ENCODE data around the gene TUBAL3. TPM values are rescaled to one million over a fixed set of nuclear protein-coding genes. Genes with fewer than 3 reads are reported as not detected.

TUBAL3 gene
- polyA plus RNA-seq, 1 of the 3 experiments (the other 2 are of a cell fraction), result not detected

- 46% methylated on average over 4 of the region's 4 CpGs for WGBS (ENCODE audit: low lambda C conversion rate)
- H3K27me3 ChIP-seq (ENCODE audit: insufficient read depth), result peaks cover 46% of the 10 kb centered on the region
- ChIA-PET CTCF (no interaction called here), POLR2A (no interaction called here)
- no peak overlapping the region for H3K4me2 ChIP-seq
- no peaks in the 10 kb centered on the region for H3F3A ChIP-seq (replicated peaks; ENCODE audit: insufficient read depth)
- TF ChIP-seq POLR2AphosphoS5 (IDR thresholded peaks at IDR 0.05; ENCODE audit: low read depth, low read length) (no peak), JUND (IDR thresholded peaks at IDR 0.05) (no peak), GATA2 (CRISPR knock-in tag; IDR thresholded peaks at IDR 0.05) (no peak), TCF12 (IDR thresholded peaks at IDR 0.05) (no peak), NRF1 (IDR thresholded peaks at IDR 0.05; ENCODE audit: low read depth, low read length) (no peak), TEAD4 (IDR thresholded peaks at IDR 0.05; ENCODE audit: borderline replicate concordance, insufficient read depth) (no peak), RXRA (IDR thresholded peaks at IDR 0.05; ENCODE audit: borderline replicate concordance, low read depth) (no peak), ELF1 (IDR thresholded peaks at IDR 0.05) (no peak)
- TF ChIP-seq, protein P1, sequence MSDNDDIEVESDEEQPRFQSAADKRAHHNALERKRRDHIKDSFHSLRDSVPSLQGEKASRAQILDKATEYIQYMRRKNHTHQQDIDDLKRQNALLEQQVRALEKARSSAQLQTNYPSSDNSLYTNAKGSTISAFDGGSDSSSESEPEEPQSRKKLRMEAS (IDR thresholded peaks at IDR 0.05; ENCODE audit: low read depth), result no peak
- H3K79me2 ChIP-seq (ENCODE audit: insufficient read depth), result no peaks in the 10 kb centered on the region
- H3K9me3 ChIP-seq, result no peaks in the 10 kb centered on the region
- no peak overlapping the region for H3K9ac ChIP-seq
- no peaks in the 10 kb centered on the region for H4K20me1 ChIP-seq (ENCODE audit: insufficient read depth)
- no peak for DNase-seq
- H3K9me2 ChIP-seq, result no peaks in the 10 kb centered on the region
- no peak overlapping the region for H3K27ac ChIP-seq (ENCODE audit: low read depth in 2 of 2, low read length in 1 of 2)
- no peaks in the 10 kb centered on the region for H3K36me3 ChIP-seq (replicated peaks in 1 of 2; ENCODE audit: control insufficient read depth in 1 of 2, insufficient read depth in 2 of 2, low read length in 1 of 2)
- no peak overlapping the region for H2AFZ ChIP-seq (ENCODE audit: low read depth)
- H3K4me3 ChIP-seq (ENCODE audit: low read depth in 2 of 2, low read length in 1 of 2), result no peak overlapping the region
- peaks cover 0 to 4% of the 10 kb centered on the region in 2 experiments; a peak in 1 of 4 replicates for H3K4me1 ChIP-seq (ENCODE audit: control insufficient read depth in 1 of 2, insufficient read depth in 2 of 2, low read depth in 1 of 2, low read length in 1 of 2)
Measured at GRCh38 chr10:5361966-5362365, 42.7 kb downstream of the TUBAL3 start.

DNA sequence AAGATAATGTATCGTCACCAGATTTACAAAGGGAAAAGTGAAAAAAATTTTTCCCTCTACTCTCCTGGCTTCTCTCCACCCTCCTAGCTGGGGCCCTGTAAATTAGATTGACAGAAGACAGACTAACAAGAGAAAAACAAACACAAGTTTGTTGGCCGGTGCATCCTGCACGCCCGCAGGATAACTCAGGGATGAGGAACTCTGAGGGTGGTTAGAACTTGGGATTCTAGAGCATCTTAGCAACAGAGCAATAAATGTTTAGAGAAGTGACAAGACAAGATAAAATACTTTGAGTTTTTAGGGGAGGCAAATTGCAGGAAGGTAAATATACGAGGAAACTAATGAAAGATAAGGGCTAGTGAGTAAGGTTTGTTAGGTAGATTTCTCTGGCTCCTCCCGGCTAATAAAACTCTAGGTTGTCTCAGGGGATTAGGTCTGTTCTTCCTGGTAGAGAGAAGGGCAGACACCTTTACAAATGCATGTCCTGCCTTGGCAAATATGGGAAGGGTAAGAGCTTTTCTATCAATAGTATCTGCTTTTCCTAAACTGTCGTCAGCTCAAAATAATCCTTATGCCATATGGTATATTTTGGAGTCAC, 44.2 kb downstream of the TUBAL3 start:
- Histone ChIP-seq H3K27me3 (ENCODE audit: insufficient read depth) (peaks cover 39% of the 10 kb centered on the region), H2AFZ (ENCODE audit: low read depth) (no peak overlapping the region), H3K27ac (ENCODE audit: low read depth in 2 of 2, low read length in 1 of 2) (no peak overlapping the region), H3K4me1 (ENCODE audit: control insufficient read depth in 1 of 2, insufficient read depth in 2 of 2, low read depth in 1 of 2, low read length in 1 of 2) (peaks cover 0 to 4% of the 10 kb centered on the region in 2 experiments; a peak in 1 of 4 replicates), H3K36me3 (replicated peaks in 1 of 2; ENCODE audit: control insufficient read depth in 1 of 2, insufficient read depth in 2 of 2, low read length in 1 of 2) (no peaks in the 10 kb centered on the region), H3K9me2 (no peaks in the 10 kb centered on the region), H3K9ac (no peak overlapping the region), H3K79me2 (ENCODE audit: insufficient read depth) (no peaks in the 10 kb centered on the region), H3K4me2 (no peak overlapping the region), H3K9me3 (no peaks in the 10 kb centered on the region), H3F3A (replicated peaks; ENCODE audit: insufficient read depth) (no peaks in the 10 kb centered on the region), H3K4me3 (ENCODE audit: low read depth in 2 of 2, low read length in 1 of 2) (no peak overlapping the region), H4K20me1 (ENCODE audit: insufficient read depth) (no peaks in the 10 kb centered on the region)
- no peak for TF ChIP-seq USF2 (IDR thresholded peaks at IDR 0.05; ENCODE audit: borderline replicate concordance, low read depth, low read length)
- no peak for TF ChIP-seq FOSL2 (IDR thresholded peaks at IDR 0.05; ENCODE audit: borderline replicate concordance, low read depth)
- TF ChIP-seq NFIC (IDR thresholded peaks at IDR 0.05; ENCODE audit: borderline replicate concordance), result no peak
- TF ChIP-seq REST (IDR thresholded peaks at IDR 0.05; ENCODE audit: low read depth, low read length), result no peak
- TF ChIP-seq, protein P1 (IDR thresholded peaks at IDR 0.05; ENCODE audit: low read depth), result no peak
- POLR2A ChIA-PET, result no interaction called here
- WGBS (ENCODE audit: low lambda C conversion rate), result 8% methylated on average over 7 of the region's 7 CpGs
- CTCF ChIA-PET, result interaction anchor here (1.2 kb wide), 1 partner anchor 546 kb away, joined by 4 read pairs; no protein-coding TSS in a partner anchor
- DNase-seq, result no peak

Data from SK-N-SH (cell line).